HS-27A (cell line): Measurements from ENCODE around the gene CELF1.

Experiments used
- DNase-seq: peaks from one replicate; pipeline ENCODE4 v3.0.0-alpha.2; 2012; ENCODE audit warnings: low read depth, missing footprints

CELF1 gene

DNA sequence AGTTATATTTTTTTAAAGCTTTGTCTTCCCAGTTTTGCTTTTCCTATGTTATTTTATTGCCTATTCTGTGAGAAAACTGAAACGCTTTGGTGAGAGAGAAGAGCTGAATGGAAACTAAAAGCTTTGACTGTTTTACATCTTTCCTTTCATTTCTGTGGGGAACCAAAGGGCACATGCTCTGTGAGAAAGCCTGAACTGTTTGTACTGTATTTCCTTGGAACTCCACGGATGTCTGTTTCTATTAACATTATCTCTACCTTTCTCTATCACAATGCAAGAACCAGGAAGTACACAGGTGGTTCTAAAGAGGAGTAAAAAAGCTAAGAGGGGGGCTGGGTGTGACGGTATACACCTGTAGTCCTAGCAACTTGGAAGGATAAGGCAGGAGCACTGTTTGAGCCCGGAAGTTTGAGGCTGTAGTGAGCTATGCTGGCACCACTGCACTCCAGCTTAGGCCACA is 43.8 kb downstream of the CELF1 start:
- no peak for DNase-seq

DNA sequence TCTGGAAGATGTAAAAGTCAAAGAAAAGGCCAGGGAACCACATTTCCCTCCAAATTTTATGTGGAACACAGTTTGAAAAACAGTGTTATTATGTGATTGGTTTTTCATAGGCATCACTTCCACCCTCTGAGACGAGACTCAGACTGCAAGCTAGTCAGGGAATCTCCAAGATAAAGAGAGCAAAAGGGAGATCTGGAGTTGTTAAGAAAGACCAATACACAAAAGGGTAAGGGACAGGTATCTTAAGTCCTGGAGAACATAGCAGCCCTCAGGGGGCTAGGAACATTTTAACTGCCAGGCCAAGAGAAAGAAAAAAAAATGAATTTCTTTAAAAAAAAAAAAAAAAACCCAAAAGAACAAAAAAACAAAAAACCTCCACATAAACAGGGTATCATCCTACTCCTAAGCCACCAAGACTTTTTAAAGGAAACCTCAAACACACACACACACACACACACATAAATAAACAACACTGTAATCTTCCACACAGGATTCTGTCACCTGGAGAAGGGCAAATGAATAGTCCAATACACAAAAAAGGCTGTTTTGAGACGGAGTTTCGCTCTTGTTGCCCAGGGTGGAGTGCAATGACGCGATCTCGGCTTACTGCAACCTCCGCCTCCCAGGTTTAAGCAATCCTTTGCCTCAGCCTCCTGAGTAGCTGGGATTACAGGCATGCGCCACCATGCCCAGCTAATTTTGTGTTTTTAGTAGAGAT is 44.5 kb downstream of the CELF1 start:
- DNase-seq: no peak

DNA sequence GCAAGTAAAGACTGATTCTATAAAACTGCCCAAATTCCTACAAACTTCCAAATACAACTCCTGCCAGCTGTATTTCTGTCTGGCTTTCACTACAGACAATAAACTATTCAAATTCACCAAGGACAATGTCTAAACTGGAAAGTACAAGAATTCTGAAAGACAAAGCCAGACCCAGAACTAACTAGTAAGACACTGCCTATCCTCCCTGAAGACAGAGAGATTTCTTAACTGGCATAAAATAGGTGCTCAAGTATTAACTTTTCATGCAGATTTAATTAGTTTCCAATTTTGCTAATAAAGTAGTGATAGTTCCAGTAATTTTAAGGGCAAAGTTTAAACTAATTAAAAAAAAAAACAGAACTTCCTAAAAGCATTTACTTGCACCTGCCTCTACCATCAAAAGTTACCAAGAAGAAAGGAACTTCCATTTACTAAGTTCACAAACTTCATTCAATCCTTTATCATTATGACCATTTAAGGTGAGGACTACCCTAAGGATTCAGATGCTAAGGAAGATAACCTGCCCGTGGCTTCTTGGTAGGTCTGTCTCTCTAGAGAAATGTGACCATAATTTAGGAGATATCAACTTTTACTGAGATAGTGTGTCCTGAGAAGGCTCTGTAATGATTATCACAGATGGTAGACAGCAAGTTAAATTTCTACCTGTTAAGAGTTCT is 45.2 kb downstream of the CELF1 start:
- no peak for DNase-seq

DNA sequence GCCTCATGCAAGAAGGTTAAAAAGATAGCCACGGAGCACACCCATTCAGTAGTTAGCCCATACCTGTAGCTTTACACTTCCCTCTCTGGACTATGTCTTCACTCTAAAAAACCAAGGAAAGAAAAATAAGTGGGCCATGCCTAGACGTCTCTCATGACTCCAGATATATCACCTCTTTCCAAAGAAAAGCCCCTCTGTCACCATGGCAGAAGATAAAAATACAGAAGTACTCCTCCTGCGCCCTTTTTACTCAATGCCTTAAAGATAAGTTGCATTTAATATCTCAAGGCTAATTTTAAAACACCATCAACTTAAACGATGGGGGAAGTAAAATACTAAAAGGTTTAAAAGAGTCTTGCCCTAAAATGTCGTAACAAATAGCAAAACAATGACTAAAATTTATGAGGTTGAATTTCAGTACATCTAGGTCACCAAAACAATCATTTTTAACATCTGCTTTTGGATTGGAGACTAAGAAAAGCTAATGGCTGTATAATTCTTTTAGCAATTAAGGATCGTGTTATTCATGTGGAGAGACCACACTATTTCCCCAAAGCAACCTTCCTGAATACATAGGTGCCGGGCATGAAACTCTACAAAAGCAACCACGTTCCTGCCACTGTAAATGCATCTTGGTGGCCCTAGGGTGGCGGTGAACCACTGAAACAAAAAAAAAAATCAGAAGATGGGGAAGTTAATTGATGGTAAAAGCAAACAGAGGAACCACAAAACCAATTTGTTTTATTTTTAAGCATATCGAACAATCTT is 46.0 kb downstream of the CELF1 start:
- no peak for DNase-seq

DNA sequence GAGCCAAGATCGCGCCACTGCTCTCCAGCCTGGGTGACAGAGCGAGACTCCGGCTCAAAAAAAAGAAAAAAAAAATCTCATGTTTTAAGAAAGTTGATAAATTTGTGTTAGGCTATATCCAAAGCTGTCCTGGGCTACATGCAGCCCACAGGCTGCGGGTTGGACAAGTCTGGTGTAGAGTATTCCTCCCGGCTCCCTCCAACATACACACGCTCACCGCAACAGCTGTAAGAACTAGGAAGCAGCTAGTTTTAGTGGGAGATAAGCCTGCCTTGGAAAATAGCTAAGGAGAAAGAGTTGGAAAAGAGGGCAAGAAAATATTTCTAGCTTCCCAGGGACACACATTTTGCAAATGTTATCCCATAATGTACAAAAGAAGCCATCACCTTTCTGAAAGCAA is 46.6 kb downstream of the CELF1 start:
- no peak for DNase-seq

DNA sequence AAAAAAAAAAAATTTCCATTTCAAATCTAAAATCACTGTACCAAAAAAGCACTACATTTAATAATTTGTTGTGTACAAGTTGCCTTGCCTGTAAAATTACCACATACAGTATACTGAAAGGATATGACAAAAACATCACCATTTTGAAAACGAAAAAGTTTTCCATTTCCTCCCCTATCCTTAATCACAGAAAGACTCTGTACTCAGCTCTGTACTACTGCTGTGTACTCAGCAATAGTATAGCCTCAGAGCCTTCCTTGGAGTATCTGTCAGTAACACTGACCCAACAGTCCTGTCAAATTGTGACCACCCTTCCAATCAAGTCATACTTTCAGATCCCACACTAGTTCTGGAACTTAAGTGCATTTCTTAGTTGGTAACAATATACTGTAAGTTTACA is 48.0 kb downstream of the CELF1 start:
- no peak for DNase-seq

DNA sequence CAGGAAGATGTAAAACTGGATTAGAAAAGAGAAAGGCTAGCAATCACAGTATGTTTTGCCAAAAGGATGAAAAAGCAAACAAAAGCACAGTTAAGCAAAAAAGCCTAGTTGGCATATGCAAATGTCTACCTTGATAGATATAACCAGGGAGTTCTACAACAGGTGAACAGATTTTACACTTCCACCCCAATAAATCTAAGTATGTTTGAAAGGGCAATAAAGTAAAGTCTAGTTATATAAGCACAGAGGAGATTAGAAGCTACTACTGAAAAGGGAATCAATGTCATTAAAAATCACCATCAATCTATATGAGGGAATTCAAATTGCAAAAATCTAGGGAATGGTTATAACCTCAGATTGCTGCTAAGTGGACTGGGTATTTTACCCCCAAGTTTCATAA is 49.7 kb downstream of the CELF1 start:
- no peak for DNase-seq

DNA sequence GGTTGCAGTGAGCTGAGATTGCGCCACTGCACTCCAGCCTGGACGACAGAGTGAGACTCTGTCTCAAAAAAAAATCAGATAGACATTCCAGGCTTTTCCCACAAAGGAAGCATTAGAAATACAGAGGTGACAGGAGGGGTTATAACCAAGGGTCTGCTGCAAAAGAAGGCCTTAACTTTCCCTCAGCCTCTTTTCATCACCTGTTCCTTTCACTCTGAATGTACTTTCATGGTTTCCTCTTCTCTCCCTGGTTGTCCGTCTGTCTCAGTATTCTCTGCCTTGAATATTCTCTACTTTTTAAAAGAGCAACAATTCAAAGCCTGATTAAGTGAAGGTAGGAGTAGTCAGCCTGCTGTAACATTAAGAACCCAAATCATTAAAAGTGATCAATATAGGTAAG is 50.2 kb downstream of the CELF1 start:
- DNase-seq: no peak

DNA sequence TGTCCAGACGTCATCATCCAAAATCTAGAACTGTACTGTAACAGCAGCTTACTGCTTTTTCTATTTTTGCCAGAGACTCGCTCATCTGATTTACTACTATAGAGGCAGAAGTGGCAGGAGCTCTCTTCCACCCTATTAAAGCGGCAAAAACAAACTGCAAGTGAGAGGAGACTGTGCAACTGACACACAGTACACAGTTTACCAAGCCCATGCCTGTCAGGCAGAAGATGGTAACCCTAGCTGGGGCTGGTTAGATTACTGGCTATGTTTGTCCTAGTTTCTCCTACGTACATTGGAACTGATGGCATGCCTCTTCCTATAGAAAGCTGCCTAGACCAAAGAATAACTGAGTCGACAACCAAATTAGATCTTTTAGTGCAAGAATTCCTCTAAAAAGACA is 51.8 kb downstream of the CELF1 start:
- DNase-seq: no peak

DNA sequence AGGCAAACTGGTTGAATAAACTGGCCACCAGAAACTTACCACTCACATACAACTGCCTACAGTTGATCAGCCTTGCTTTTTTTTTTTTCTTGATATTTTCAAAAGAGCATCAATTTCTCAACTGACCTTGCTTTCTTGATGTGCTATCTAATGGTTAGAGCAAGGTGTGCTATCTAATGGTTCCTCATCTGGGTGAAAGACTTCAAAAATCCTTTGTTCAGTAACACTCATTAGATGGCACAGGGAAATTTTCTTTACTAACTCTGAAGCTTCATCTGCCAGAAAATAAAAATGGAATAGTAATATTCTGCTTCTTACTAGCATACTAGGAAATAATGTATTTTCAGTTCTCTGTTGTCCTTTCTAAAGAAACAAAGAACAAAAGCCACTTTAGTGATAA is 52.8 kb downstream of the CELF1 start:
- DNase-seq: no peak

DNA sequence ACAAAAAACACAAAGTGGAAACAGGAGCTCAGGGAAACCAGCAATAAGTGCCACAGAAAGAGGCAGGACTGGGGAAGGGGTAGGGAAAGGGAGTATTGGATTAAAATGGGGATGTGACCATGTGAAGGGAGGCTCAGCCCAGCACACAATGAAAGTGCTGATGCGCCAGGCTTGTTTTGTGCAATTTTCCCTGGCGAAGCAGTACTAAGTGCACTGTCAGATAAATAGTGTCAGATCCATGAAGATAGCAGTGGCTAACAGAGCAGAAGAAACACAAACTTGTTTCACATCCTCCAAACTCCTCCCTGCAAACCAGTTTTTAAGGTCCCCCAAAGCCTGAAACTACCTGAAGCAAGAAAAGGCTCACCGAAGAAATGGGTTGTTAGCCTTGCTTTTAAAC is 53.3 kb downstream of the CELF1 start:
- no peak for DNase-seq

DNA sequence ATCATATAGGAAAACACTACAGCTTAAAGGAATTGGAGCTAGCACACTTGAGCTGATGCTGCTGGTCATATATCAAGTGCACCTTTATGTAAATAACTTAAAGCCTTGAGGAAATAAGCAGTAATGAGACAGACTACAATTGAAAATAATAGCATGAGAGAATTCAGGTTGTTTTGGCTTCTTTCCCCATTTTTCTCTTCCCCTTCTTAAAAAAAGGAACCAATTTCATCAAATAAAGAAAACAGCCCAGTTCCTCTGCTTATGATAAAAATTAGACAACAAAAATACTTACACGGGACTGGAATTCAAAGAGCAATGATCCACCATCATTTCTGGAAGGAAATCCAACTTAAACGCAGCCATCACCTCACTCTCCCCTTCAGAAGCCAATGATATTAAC is 53.8 kb downstream of the CELF1 start:
- DNase-seq: no peak

DNA sequence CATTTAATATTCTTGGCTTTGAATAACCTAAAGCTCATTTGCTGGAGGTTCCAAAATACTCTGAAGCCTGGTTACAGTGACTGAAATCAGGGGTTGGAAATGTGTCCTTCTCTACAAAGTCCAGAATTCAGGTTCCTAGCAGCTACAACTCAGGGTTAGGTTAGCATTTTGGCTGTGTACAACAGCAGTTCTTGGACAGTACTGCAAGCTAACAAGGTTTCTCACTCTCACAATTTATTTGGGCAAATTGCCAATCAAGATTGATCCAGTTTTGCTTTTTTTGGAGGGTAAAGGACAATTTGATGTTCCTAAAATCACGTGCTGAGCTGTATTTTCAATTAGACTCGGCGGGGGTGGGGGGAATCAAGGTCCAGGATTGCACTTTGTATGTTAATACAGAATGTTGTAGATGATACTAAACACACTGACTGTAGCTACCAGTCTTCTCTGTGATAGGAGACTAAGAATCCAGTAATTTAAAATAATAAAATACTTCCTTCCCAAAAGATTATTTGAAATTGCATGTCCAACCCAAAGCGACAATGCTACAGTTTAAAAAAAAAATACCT is 54.3 kb downstream of the CELF1 start:
- DNase-seq: no peak

DNA sequence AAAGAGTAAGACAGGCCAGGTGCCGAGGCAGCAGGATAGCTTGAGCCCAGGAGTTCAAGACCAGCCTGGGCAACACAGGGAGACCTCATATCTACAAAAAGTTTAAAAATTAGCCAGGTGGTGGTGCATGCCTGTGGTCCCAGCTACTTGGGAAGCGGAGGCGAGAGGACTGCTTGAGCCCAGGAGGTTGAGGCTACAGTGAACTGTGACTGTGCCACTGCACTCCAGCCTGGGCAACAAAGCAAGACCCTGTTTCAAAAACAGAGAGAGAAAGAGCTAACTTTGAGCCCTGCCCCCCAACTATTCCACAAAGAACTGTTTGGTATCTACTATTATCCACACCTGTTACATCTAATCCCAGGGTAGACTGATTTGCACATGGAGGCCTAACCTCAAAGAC is 54.8 kb downstream of the CELF1 start:
- no peak for DNase-seq

DNA sequence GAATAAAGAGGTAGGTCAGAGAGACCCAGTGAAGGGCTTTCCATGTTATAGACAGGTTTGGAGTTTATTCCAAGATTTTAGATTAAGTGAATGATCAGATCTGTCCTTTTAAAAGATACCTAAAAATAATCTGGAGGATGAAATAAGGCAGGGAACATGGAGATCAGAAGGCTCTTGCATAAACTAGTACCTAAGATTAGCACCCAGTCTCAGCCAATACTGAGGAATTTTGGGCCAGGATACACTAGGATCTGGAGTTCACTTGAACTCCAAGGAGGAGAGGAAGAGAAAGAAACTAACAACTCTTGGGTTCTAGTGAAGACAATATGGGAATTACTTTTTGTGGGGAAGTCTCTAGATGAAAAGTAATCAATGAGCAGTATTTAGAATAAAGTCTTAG is 56.1 kb downstream of the CELF1 start:
- DNase-seq: no peak

DNA sequence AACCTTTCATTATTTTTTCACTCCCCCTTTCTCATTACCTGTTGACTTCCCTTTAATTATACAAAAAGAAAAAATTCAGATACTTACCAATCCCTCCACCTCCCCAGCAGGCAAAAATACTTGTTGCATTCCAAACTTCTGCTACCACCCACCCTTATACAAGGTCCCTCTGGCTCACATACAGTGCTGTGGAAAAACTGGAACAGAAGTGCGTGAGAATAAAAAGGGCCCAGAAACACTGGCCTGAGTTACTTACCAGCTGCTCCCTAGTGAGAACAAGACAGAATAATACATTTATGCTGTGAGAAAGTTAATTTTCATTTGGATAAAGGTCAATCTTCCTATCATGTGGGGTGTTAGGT is 57.1 kb downstream of the CELF1 start:
- no peak for DNase-seq

DNA sequence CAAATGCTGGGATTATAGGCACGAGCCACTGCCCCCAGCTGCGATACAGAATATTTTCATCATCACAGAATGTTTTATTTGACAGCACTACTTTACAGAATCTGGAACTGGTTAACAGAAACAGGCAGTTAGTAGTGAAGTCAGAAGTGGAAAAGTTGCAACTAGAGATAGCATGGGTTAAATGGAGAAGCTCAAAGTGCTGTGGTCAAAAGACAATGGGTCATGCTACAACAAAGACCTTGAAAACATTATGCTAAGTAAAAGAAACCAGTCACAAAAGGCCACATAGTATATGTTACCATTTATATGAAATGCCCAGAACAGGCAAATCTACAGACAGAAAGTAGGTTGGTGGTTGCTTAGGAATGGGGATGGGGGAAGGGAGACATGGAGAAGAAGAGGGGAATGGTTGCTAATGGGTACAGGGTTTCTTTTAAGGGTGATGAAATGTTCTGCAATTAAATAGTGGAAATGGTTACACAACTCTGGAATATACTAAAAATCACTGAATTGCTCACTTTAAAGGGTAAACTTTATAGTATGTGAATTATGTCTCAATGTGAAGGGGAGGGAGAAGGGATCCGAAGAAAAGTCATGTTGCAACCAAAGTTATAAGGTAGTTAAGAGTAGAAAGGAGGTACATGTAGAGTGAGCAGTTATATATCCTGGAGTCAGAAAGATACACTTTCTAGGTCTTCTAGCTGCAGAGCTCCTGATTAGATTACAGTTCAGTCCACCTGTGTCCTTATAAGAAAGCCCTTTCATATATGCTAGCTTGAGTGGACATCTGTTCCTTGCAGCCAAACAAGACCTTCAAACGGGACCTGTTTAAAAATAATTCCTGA is 57.7 kb downstream of the CELF1 start:
- no peak for DNase-seq

DNA sequence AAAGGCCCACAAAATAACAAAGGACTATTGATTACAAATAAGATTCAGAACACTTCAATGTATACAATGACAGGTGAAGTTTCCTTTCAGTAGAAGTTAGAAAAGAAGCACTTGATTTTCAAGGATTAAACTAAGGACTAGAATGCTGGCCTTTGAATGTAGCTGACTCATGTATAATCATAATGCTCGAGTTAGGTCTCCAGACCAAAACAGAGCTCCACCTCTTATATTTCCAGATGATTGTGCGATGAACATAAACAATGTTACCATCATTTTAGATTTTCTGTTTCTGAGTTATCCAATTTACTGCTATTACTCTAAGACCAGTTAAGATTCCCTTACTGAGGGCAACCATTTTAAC is 63.6 kb downstream of the CELF1 start:
- no peak for DNase-seq

DNA sequence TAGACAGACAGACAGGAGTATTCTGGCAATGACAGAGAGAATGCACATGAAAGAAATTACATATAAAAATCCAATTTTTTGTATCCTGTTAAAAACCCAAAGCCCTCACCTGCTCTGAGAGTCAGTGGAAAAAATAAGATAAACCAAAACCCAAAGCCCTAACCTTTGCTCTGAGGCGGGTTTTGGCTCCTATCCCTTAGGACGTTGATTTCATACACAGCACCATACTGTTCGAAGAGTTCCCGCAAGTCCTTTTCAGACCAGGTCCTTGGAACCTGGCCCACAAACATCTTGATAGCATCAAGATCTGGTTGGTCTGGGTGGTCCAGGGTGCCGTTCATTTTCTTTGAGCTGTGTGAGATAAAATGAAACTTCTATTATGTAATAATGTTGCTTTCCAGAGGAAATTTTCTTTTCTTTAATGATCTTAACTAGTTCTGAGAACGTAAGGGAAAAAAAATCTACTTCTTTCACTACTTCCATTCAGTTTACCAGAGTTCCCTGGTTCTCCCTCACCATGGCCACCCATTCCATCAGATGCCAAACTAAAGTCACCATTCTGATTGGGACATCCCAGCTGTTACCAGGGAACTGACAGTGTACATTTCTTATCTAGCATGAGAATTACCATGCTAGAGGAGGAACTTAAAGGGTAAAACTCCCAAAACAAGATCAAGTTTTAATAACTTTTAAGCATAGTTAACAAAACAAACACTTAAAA is 64.1 kb downstream of the CELF1 start:
- no peak for DNase-seq

DNA sequence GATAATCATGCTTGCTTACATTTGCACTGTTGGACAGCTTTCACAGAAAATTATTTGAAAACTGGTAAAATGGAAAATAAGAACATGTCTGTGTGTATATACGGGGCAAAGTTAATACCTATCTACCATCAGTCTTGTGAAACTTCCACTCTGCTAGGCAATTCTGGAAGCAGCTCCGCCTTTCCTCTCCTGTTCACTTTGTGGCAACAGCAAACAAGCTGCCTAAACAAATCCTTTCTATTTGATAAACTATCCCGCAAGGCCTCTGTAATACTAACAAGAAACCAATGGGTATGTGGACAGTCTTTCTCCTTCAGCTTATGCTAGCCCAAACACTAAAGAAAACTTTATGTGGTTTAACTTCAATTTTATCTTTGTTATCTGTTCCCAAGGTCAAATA is 64.8 kb downstream of the CELF1 start:
- DNase-seq: no peak

DNA sequence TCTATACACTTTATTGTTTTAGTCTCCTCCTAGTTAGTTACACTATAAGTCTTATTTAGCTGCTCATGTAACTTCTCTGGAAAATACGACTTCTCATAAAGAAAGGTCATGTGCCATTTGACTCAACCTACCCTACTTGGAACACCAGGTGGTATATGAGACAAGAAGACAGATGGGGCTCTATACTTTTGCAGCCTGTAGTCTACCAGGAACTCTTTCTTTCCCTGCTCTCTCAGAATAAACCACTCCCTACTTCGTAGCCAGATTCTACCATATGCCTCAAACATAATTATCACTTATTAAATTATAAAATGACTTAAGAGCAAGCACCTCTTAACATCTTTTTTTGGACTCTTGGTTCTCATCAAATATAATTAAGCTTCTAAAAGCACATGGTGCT is 65.5 kb downstream of the CELF1 start:
- DNase-seq: no peak
